Posterior vena cava (tissue), 2 donors: ENCODE results near the gene SF3A1. TPM values are rescaled to one million over a fixed set of nuclear protein-coding genes. Genes with fewer than 3 reads are reported as not detected.

Experiments used
- total RNA-seq, 2 donors: library from RNA; stranded (reverse); fragmentation: NEBNext Ultra II Directional; extraction: Animal tissue kit (Norgen Biotek cat#: 25700); gene quantifications; one replicate each; pipeline ENCODE4 v1.2.1, GENCODE V29; 2021
- donor health status: DM: yes; HTN: yes; CAD: no.
- donor health status: DM: yes; HTN: yes; CAD: no.

The SF3A1 gene
- total RNA-seq, 2 donors from 2014 or later, result 106 to 108 TPM

Other genes with a start within 250 kb of the SF3A1 start
- 1 to 10 TPM; 2.6 to 8.1 TPM for gene LIF, start 110.1 kb downstream of the SF3A1 start, total RNA-seq
- 1 to 10 TPM; 1.0 to 2.0 TPM for gene OSM, start 90.0 kb downstream of the SF3A1 start, total RNA-seq
- gene CASTOR1, start 67.4 kb downstream of the SF3A1 start, total RNA-seq, result 10 to 100 TPM in 1 of 2 donors, 1 to 10 TPM in 1; 9.8 to 14.3 TPM
- 10 to 100 TPM; 20.5 to 20.7 TPM for gene TBC1D10A, start 30.0 kb downstream of the SF3A1 start, total RNA-seq
- under 1 TPM; 0.76 to 0.88 TPM for gene CCDC157, start 113 bp upstream of the SF3A1 start, total RNA-seq
- gene RNF215, start 30.5 kb upstream of the SF3A1 start, total RNA-seq, result 10 to 100 TPM in 1 of 2 donors, 1 to 10 TPM in 1; 9.3 to 15.6 TPM
- 10 to 100 TPM in 1 of 2 donors, 1 to 10 TPM in 1; 8.0 to 10.9 TPM for gene SEC14L2, start 40.1 kb upstream of the SF3A1 start, total RNA-seq
- gene MTFP1, start 68.9 kb upstream of the SF3A1 start, total RNA-seq, result 1 to 10 TPM; 3.5 to 3.7 TPM
- gene SEC14L3, start 115.1 kb upstream of the SF3A1 start, total RNA-seq, result not detected
- under 1 TPM; 0.14 to 0.19 TPM for gene SEC14L4, start 148.8 kb upstream of the SF3A1 start, total RNA-seq
- gene SEC14L6, start 189.8 kb upstream of the SF3A1 start, total RNA-seq, result under 1 TPM; 0.10 to 0.14 TPM
- 1 to 10 TPM; 1.3 to 2.5 TPM for gene GAL3ST1, start 217.8 kb upstream of the SF3A1 start, total RNA-seq
- 10 to 100 TPM; 37.9 to 48.2 TPM for gene PES1, start 235.0 kb upstream of the SF3A1 start, total RNA-seq